Measurements from ENCODE around the gene SYT1.

The SYT1 gene

DNA sequence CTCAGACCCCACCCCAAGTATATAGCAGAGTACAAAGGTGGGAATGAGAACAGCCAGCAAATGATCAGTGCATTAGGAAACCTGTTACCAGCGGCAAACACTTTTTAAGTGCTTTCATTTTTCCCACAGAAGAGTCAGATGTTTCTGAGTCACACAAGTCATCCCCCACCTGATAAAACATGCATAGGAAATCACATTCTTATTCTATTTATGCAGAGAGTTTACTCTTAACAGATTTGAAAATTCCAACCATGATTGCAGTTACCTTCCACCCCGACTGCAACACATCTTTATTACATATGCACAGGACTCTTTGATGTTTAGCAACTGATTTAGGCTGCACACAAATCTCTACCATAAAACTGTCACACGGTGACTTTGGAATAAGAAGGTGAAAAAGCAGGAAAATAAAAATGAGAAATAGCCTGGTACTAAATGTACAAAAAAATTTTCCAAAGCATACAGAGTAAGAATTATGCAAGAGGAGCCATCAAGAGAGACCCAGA, 589.8 kb downstream of the SYT1 start:
- DNase-seq = no peak

DNA sequence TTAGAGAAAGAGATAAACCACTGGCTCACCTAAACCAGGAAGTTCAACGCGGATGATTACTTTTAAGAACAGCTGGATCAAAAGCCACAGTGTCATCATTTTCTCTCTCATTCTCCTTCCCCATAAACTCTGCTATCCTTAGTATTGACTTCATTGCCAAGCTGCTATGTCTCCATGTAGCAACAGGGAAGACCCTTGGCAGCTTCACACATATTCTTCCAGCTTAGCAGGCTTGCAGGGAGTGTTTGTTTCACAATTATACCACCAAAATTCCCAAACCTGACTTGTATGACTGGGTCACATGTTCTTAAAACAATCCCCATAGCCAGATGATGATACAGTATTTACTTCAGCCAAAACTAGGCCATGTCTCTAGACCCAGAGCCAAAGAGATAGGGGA, 590.7 kb downstream of the SYT1 start:
- DNase-seq = no peak

DNA sequence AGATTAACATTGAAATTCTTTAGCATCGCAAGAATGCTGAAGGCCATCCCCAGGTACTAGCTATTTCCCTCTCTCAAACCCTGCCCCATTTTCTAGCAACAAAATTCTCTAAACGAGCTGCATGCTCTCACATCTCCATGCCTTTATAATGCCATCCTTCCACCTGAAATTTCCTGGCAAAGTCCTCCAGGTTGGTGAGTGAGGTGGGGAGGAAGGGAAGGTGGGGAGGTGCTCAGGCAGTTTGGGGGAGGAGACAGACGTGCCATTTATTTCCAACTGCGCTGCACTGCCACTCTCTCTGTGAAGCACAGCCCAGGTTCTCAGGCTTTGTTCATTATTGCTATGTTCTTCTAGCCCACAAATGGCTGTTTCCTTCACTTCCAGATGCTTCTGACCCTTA, 617.7 kb downstream of the SYT1 start:
- no peak for DNase-seq

DNA sequence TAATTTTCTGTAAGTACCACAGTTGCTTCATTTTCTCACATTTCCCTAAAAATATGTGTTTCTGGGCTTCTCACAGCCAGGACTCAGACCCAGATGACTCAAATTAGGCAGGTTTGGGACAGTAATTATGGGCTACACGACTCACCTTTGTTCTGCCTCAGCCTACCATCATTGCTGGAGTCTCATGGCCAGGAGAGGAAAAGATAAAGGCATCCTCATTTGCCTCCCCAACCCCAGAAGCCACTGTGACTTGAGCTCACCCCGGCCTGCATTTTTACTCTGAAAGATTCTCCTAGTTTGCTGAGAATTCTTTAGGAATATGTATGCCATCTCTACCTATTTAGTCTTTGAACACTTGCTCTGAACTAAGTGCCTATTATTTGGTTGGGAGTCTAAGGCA, 618.3 kb downstream of the SYT1 start:
- no peak for DNase-seq

DNA sequence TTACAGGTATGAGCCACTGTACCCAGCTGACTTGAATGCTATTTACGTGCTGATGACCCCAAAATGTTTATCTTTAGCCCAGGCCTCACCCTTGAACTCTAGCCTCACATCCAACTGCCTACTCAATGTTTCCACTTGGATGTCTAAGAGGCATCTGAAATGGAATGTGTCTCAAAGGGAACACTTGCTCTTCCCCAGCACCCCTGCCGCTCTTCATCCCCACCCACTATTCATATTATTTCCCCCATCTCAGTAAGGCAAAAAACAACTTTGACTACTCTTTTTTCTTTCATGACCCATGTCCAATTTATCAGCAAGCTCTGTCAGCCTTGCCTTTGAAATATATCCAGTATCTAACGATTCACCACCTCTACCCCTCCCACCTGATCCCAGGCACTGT, 621.6 kb downstream of the SYT1 start:
- DNase-seq = no peak

DNA sequence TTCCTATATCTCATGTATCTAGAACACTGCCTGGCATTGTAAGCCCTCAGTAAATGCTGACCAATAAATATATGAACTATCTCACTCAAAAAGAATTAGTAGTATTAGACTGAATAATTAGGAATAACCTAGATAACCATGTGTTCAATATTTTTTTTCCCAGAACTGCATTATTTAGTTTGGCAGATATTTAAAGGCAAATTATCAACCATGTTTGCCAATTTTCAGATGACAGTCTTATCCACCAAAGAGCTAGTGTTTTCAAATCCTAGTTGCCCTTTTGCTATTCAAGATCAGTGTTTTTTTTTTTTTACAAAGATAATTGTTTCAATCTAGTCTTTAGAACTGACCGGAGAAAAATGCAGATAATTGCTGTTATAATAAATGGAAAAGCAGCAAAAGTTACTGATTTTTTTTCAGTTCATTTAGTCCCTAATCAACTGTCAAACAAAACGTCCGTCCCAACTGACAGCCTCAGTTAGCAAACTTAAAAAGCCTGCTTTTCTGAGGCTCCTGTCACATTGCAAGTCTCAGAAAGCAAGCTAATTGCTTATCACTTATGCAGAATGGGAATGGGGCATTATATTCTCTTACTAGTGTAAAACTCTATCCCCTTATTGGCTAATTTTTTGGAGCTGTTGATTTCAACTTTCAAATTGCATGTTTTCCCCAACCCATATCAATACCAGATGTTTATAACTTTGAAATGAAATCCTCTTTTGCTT, 623.0 kb downstream of the SYT1 start:
- no peak for DNase-seq
